Left renal cortex interstitium (tissue), 4 donors: Measurements from ENCODE around the gene UBA1. TPM values are rescaled to one million over a fixed set of nuclear protein-coding genes. Genes with fewer than 3 reads are reported as not detected.

Experiments
- DNase-seq, 4 donors: peaks; one replicate each; pipeline ENCODE4 v3.0.0-alpha.2; 2013; ENCODE audit warnings: low read depth in 4 of 4, low spot score in 2 of 4, missing footprints in 1 of 4
- polyA plus RNA-seq, 4 donors: library from polyadenylated mRNA; unstranded; fragments of 120-200 nt; gene quantifications; one replicate each; pipeline ENCODE4 v1.2.1, GENCODE V29; 2013; ENCODE audit not compliant: insufficient read length in 4 of 4

The UBA1 gene
- polyA plus RNA-seq, 4 donors, result 207 to 308 (median 252) TPM

GRCh38 chrX:47209508-47210238 lies 16.0 kb downstream of the UBA1 start:
- DNase-seq, result no peak

GRCh38 chrX:47210661-47211425 lies 17.2 kb downstream of the UBA1 start:
- no peak for DNase-seq

GRCh38 chrX:47212381-47213293 lies 19.0 kb downstream of the UBA1 start:
- DNase-seq, result no peak

GRCh38 chrX:47214435-47215077 lies 20.9 kb downstream of the UBA1 start:
- DNase-seq, result no peak

GRCh38 chrX:47215291-47215900 lies 21.8 kb downstream of the UBA1 start:
- DNase-seq, result no peak

GRCh38 chrX:47216393-47216925 lies 22.8 kb downstream of the UBA1 start:
- no peak for DNase-seq

GRCh38 chrX:47217121-47217851 lies 23.7 kb downstream of the UBA1 start:
- no peak for DNase-seq

GRCh38 chrX:47217852-47218279 lies 24.2 kb downstream of the UBA1 start:
- peak; percentile 90 to 95 (median 94) for DNase-seq

GRCh38 chrX:47218280-47218919 lies 24.8 kb downstream of the UBA1 start, which contains the start of gene CDK16:
Gene CDK16 (plus strand): TSS chrX:47218681. CDS start chrX:47223558, 4,877 bp downstream.
- peak in 3 of 4 donors; percentile 60 to 83 (median 78) for DNase-seq

GRCh38 chrX:47218920-47219815 lies 25.5 kb downstream of the UBA1 start:
- DNase-seq, result no peak

GRCh38 chrX:47221756-47222155 lies 28.1 kb downstream of the UBA1 start:
- DNase-seq, result no peak

- DNase-seq, result no peak
These were observed 29.2 kb downstream of the UBA1 start for GRCh38 chrX:47222751-47223350.

- no peak for DNase-seq
These were observed 30.0 kb downstream of the UBA1 start for GRCh38 chrX:47223476-47224250.

GRCh38 chrX:47224266-47224895 lies 30.8 kb downstream of the UBA1 start:
- DNase-seq, result no peak

GRCh38 chrX:47224896-47225290 lies 31.3 kb downstream of the UBA1 start:
- DNase-seq, result no peak

GRCh38 chrX:47226071-47226470 lies 32.4 kb downstream of the UBA1 start:
- no peak for DNase-seq
